A549 treated with AZD9567 at 1 μM for 4 hours (cell line): ENCODE results near the gene NUP107. TPM values are rescaled to one million over a fixed set of nuclear protein-coding genes. Genes with fewer than 3 reads are reported as not detected.

ENCODE experiments used
- total RNA-seq: library from RNA; stranded (reverse); fragments of 200-300 nt; extraction: Qiagen RNA extraction; gene quantifications from 5 replicates; pipeline ENCODE4 v1.2.3, GENCODE V29; 2022; ENCODE audit not compliant: insufficient read depth

Gene NUP107
- 52.6 to 66.7 TPM (median 64.1 TPM) in 5 replicates for total RNA-seq

GRCh38 chr12:68686595-68687521, at the start of gene NUP107:
NUP107 (plus strand) TSS chr12:68686978; CDS start chr12:68687066, 88 bp downstream.

DNA sequence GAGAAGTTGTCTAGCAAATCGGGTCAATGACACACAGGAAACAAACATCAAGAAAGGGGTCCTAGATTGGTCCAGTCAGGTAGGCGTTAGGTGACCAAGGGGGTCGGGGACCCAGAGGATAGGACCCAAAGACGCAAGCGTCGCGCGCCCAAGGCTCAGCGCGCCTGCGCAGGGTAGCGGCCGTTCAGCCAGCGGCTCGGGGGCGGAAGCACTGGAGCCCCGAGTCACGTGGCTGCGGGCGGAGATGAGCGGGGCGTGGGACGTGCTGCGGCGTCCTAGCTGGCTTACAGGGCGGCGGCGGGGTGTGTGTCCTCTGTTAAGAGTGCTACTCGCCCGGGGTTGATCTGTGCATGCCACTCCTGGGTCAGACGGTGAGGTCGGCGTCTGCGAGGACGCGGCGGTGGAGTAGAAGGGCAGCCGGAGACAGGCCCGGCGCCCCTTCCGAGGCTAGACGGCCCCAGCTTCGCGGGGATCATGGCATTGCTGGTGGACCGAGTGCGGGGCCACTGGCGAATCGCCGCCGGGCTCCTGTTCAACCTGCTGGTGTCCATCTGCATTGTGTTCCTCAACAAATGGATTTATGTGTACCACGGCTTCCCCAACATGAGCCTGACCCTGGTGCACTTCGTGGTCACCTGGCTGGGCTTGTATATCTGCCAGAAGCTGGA, 59.3 kb downstream of the NUP107 start, which contains the start of gene SLC35E3:
Gene SLC35E3, plus strand, starts transcription at position 273 of the 668 bp plus-strand sequence. Its CDS starts 202 bp downstream, at position 475.

Other genes starting within 250 kb of the NUP107 start
- gene RAP1B, start 76.1 kb upstream of the NUP107 start, total RNA-seq, result 174 to 274 TPM (median 186 TPM) in 5 replicates
- gene SLC35E3, start 59.2 kb downstream of the NUP107 start, total RNA-seq, result 9.6 to 18.3 TPM (median 15.6 TPM) in 5 replicates
- gene MDM2, start 121.2 kb downstream of the NUP107 start, total RNA-seq, result 51.0 to 89.1 TPM (median 64.7 TPM) in 5 replicates
- gene CPM, start 246.2 kb downstream of the NUP107 start, total RNA-seq, result 4.2 to 5.7 TPM (median 5.3 TPM) in 5 replicates